MM.1S (cell line): ENCODE data around the gene FAM114A2.
A peak's percentile ranks its signal among the peaks of the same experiment; 100 is the strongest.

Experiments used
- DNase-seq: peaks from one replicate; pipeline ENCODE4 v3.0.0-alpha.2; 2015
- H2AFZ ChIP-seq: fragments of 300-600 bp; sonication (generic); 2 replicates; pipeline ENCODE4 v1.6.0; 2016; ENCODE audit warnings: antibody characterized with exemption, low read length
- H3F3A ChIP-seq: fragments of 300-600 bp; sonication (generic); 2 replicates; pipeline ENCODE4 v1.6.1; 2016; ENCODE audit warnings: mild to moderate bottlenecking, antibody characterized with exemption, low read length, moderate library complexity, mixed read lengths; ENCODE audit not compliant: insufficient read depth
- H3K27ac ChIP-seq: fragments of 300-600 bp; sonication (generic); 2 replicates; pipeline ENCODE4 v1.5.1; 2016; ENCODE audit warnings: mild to moderate bottlenecking, low read length
- H3K27me3 ChIP-seq: fragments of 300-600 bp; sonication (generic); replicated peaks from 2 replicates; pipeline ENCODE4 v1.6.0; 2016; ENCODE audit warnings: low read length; ENCODE audit not compliant: insufficient read depth
- H3K36me3 ChIP-seq: fragments of 300-600 bp; sonication (generic); replicated peaks from 2 replicates; pipeline ENCODE4 v1.6.1; 2016; ENCODE audit warnings: mild to moderate bottlenecking, low read length, mixed read lengths; ENCODE audit not compliant: insufficient read depth
- H3K4me1 ChIP-seq: fragments of 300-600 bp; sonication (generic); 2 replicates; pipeline ENCODE4 v1.6.1; 2016; ENCODE audit warnings: low read length, mixed read lengths
- H3K4me2 ChIP-seq: fragments of 300-600 bp; sonication (generic); 2 replicates; pipeline ENCODE4 v1.6.0; 2016; ENCODE audit warnings: low read depth, low read length
- H3K4me3 ChIP-seq: fragments of 300-600 bp; sonication (generic); 2 replicates; pipeline ENCODE4 v1.5.1; 2016; ENCODE audit warnings: low read length, mixed read lengths
- H3K79me2 ChIP-seq: fragments of 300-600 bp; sonication (generic); 2 replicates; pipeline ENCODE4 v1.6.1; 2016; ENCODE audit warnings: mixed run types, low read length, mixed read lengths
- H3K9ac ChIP-seq: fragments of 300-600 bp; sonication (generic); 2 replicates; pipeline ENCODE4 v1.6.1; 2016; ENCODE audit warnings: low read length, mixed read lengths
- H3K9me2 ChIP-seq: fragments of 300-600 bp; sonication (generic); replicated peaks from 2 replicates; pipeline ENCODE4 v1.6.1; 2016; ENCODE audit warnings: mild to moderate bottlenecking, low read length, mixed read lengths; ENCODE audit not compliant: insufficient read depth
- H3K9me3 ChIP-seq: fragments of 300-600 bp; sonication (generic); replicated peaks from 2 replicates; pipeline ENCODE4 v1.6.1; 2016; ENCODE audit warnings: mild to moderate bottlenecking, low read length, mixed read lengths; ENCODE audit not compliant: insufficient read depth
- H4K20me1 ChIP-seq: fragments of 300-600 bp; sonication (generic); 2 replicates; pipeline ENCODE4 v1.6.1; 2016; ENCODE audit warnings: mild to moderate bottlenecking, low read length, moderate library complexity, mixed read lengths; ENCODE audit not compliant: insufficient read depth
- EZH2 ChIP-seq: fragments of 300-600 bp; sonication (generic); optimal IDR thresholded peaks from 2 replicates; pipeline ENCODE3; 2017; ENCODE audit warnings: low read depth, mild to moderate bottlenecking, antibody characterized with exemption, low read length, mixed read lengths
- EZH2phosphoT487 ChIP-seq: fragments of 300-600 bp; sonication (generic); IDR thresholded peaks from 2 replicates; pipeline ENCODE4 v1.6.1; 2018; ENCODE audit warnings: antibody characterized with exemption, low read length
- TF ChIP-seq, protein P1 (sequence below): fragments of 300-600 bp; sonication (generic); IDR thresholded peaks from 2 replicates; pipeline ENCODE4 v1.5.1; 2016; ENCODE audit warnings: antibody characterized with exemption, low read length, mixed read lengths

Gene FAM114A2

DNA sequence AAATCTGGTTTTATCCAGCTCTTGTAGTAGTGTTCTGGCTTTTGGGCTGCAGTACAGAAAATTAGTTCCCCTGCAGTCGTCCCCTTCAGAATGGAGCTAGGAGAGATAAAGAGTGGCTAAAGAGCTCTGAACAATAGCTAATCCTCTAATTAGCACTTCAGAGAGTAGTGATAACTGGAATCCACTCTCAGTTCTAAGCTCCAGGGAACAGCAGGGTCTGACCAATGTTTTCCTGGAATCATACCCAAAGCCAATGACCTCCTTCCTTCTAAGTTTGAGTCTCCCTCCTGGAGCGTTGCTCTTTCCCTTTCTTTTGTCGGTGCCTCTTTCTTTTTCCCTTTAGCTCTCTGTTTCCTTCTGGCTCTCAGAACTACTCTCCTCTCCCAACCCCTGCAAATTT is 47.4 kb upstream of the FAM114A2 start:
- H3K27ac ChIP-seq = no peak overlapping the region
- TF ChIP-seq EZH2 = no peak
- TF ChIP-seq, protein P1, sequence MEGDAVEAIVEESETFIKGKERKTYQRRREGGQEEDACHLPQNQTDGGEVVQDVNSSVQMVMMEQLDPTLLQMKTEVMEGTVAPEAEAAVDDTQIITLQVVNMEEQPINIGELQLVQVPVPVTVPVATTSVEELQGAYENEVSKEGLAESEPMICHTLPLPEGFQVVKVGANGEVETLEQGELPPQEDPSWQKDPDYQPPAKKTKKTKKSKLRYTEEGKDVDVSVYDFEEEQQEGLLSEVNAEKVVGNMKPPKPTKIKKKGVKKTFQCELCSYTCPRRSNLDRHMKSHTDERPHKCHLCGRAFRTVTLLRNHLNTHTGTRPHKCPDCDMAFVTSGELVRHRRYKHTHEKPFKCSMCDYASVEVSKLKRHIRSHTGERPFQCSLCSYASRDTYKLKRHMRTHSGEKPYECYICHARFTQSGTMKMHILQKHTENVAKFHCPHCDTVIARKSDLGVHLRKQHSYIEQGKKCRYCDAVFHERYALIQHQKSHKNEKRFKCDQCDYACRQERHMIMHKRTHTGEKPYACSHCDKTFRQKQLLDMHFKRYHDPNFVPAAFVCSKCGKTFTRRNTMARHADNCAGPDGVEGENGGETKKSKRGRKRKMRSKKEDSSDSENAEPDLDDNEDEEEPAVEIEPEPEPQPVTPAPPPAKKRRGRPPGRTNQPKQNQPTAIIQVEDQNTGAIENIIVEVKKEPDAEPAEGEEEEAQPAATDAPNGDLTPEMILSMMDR = no peak
- no peaks in the 10 kb centered on the region for H3K9me3 ChIP-seq
- no peak overlapping the region for H2AFZ ChIP-seq
- peaks cover 15% of the 10 kb centered on the region for H3K4me1 ChIP-seq
- no peak for DNase-seq
- H3K36me3 ChIP-seq = no peaks in the 10 kb centered on the region
- no peaks in the 10 kb centered on the region for H3K27me3 ChIP-seq
- H3K4me2 ChIP-seq = peak overlapping the region; percentile 34
- no peaks in the 10 kb centered on the region for H3K79me2 ChIP-seq
- H3K4me3 ChIP-seq = no peak overlapping the region
- H3F3A ChIP-seq = no peaks in the 10 kb centered on the region
- no peaks in the 10 kb centered on the region for H3K9me2 ChIP-seq
- no peaks in the 10 kb centered on the region for H4K20me1 ChIP-seq
- H3K9ac ChIP-seq = no peak overlapping the region

DNA sequence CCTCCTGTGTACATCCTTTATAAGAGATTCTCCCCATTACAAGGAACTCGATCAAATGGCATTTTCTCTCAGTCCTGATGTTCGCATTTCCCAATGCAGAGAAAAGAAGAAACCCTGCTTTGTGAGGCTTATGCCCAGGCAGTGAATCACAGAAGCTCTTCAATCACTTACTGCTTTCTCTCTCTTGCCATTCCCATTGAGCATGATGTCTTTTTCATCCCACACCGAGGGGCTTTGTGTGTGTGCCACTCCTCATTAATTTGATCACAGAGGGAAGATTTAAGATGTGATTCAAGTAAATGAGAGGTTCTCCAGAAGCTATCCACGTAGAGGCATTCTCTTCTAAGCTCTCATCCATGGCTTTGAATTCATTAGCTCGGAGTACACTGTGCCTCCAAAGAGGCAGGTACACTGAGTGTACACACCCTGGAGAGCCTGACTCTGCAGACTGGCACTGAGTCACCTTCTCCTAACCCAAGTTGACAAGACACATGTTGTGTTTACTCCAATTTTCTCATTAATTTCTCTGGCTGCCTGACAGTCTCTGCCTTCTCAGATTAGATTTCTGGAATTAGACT is 45.4 kb upstream of the FAM114A2 start:
- no peak overlapping the region for H3K4me3 ChIP-seq
- no peaks in the 10 kb centered on the region for H3K79me2 ChIP-seq
- H3K9ac ChIP-seq = no peak overlapping the region
- no peaks in the 10 kb centered on the region for H3K9me2 ChIP-seq
- H3K27me3 ChIP-seq = no peaks in the 10 kb centered on the region
- no peaks in the 10 kb centered on the region for H3K9me3 ChIP-seq
- H3K4me2 ChIP-seq = no peak overlapping the region
- no peaks in the 10 kb centered on the region for H3F3A ChIP-seq
- no peak overlapping the region for H3K27ac ChIP-seq
- no peak for DNase-seq
- no peaks in the 10 kb centered on the region for H3K36me3 ChIP-seq
- H4K20me1 ChIP-seq = no peaks in the 10 kb centered on the region
- TF ChIP-seq, protein P1 = no peak
- TF ChIP-seq EZH2phosphoT487 = no peak
- TF ChIP-seq EZH2 = no peak
- peaks cover 15% of the 10 kb centered on the region for H3K4me1 ChIP-seq
- no peak overlapping the region for H2AFZ ChIP-seq

DNA sequence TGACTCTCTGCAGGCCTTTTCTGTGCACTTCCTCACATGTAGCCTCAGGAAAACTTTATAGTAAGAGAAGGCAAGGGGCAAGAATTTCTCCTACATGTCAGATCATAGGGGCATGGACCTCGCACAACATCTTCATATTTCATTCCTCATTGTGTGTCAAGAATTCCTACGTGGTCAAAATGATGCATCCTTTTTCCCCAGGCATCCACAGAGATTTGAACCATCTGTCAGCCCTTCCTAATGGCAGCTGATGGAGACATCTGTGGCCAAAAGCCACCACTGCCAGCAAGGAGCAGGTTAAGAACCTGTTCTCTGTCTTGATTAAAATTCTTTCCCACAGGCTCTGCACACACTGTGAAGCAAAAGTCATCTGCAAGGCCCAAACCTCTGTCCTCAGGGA is 42.5 kb upstream of the FAM114A2 start:
- Histone ChIP-seq H3K27ac (no peak overlapping the region), H3K9ac (no peak overlapping the region), H2AFZ (no peak overlapping the region), H3K4me3 (no peak overlapping the region), H3K4me2 (no peak overlapping the region), H3K9me3 (no peaks in the 10 kb centered on the region), H3K79me2 (no peaks in the 10 kb centered on the region), H3F3A (no peaks in the 10 kb centered on the region), H4K20me1 (no peaks in the 10 kb centered on the region), H3K9me2 (no peaks in the 10 kb centered on the region), H3K36me3 (no peaks in the 10 kb centered on the region), H3K27me3 (no peaks in the 10 kb centered on the region), H3K4me1 (peaks cover 5% of the 10 kb centered on the region)
- DNase-seq = no peak
- TF ChIP-seq, protein P1 = no peak
- TF ChIP-seq EZH2 = no peak
- TF ChIP-seq EZH2phosphoT487 = no peak
